Thyroid gland (tissue), 4 donors: ENCODE measurements around the gene PTPRE.

ENCODE experiments used
- POLR2A ChIP-seq, 2 donors: fragments of 450-650 bp; IDR thresholded peaks; one replicate each; pipeline ENCODE4 v1.6.1; 2017; ENCODE audit warnings: antibody characterized with exemption in 2 of 2, mild to moderate bottlenecking in 2 of 2, moderate library complexity in 1 of 2
- TF ChIP-seq, protein P1 (sequence below), 6 experiments: fragments of 200-600 bp in 3 of 6; fragments of 450-650 bp in 3 of 6; sonication (generic) in 3 of 6; IDR thresholded peaks; one replicate each; pipeline ENCODE4 v1.5.1; 2016 to 2019; ENCODE audit warnings: antibody characterized with exemption in 6 of 6, mild to moderate bottlenecking in 2 of 6, inconsistent platforms in 1 of 6, moderate library complexity in 1 of 6

GRCh38 chr10:128097783-128098182, 190.9 kb downstream of the PTPRE start:
- TF ChIP-seq, protein P1, sequence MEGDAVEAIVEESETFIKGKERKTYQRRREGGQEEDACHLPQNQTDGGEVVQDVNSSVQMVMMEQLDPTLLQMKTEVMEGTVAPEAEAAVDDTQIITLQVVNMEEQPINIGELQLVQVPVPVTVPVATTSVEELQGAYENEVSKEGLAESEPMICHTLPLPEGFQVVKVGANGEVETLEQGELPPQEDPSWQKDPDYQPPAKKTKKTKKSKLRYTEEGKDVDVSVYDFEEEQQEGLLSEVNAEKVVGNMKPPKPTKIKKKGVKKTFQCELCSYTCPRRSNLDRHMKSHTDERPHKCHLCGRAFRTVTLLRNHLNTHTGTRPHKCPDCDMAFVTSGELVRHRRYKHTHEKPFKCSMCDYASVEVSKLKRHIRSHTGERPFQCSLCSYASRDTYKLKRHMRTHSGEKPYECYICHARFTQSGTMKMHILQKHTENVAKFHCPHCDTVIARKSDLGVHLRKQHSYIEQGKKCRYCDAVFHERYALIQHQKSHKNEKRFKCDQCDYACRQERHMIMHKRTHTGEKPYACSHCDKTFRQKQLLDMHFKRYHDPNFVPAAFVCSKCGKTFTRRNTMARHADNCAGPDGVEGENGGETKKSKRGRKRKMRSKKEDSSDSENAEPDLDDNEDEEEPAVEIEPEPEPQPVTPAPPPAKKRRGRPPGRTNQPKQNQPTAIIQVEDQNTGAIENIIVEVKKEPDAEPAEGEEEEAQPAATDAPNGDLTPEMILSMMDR (IDR thresholded peaks at IDR 0.05) = no peak
- no peak for TF ChIP-seq POLR2A (IDR thresholded peaks at IDR 0.05)
